ENCODE results near the gene CBX4.

Gene CBX4

GRCh38 chr17:79786930-79787643 is 52.2 kb downstream of the CBX4 start:
- no peak overlapping the region for H3K4me3 Mint-ChIP-seq
- H3K27ac Mint-ChIP-seq, result no peak overlapping the region
- CTCF ChIA-PET, result interaction anchor here (1.0 to 1.2 kb wide), 2 partner anchors 40 to 183 kb away, joined by 4 to 5 read pairs; no protein-coding TSS in a partner anchor
- no peak for DNase-seq
- no peaks in the 10 kb centered on the region for H3K9me3 Mint-ChIP-seq
- peaks cover 85% of the 10 kb centered on the region for H3K27me3 Mint-ChIP-seq
- peaks cover 10% of the 10 kb centered on the region for H3K4me1 Mint-ChIP-seq
- H3K36me3 Mint-ChIP-seq, result peaks cover 5% of the 10 kb centered on the region

GRCh38 chr17:79785900-79786810 is 53.1 kb downstream of the CBX4 start:
- no peak for DNase-seq
- H3K27me3 Mint-ChIP-seq, result peaks cover 81% of the 10 kb centered on the region
- peaks cover 18% of the 10 kb centered on the region for H3K4me1 Mint-ChIP-seq
- no peak overlapping the region for H3K27ac Mint-ChIP-seq
- CTCF ChIA-PET, result interaction anchor here (1.0 to 1.2 kb wide), 2 partner anchors 39 to 184 kb away, joined by 4 to 5 read pairs; no protein-coding TSS in a partner anchor
- H3K36me3 Mint-ChIP-seq, result peaks cover 5% of the 10 kb centered on the region
- no peaks in the 10 kb centered on the region for H3K9me3 Mint-ChIP-seq
- no peak overlapping the region for H3K4me3 Mint-ChIP-seq

GRCh38 chr17:79785017-79785899 is 54.0 kb downstream of the CBX4 start:
- no peak for DNase-seq
- Mint-ChIP-seq H3K27ac (no peak overlapping the region), H3K9me3 (no peaks in the 10 kb centered on the region), H3K36me3 (peaks cover 6% of the 10 kb centered on the region), H3K4me1 (peaks cover 19% of the 10 kb centered on the region), H3K27me3 (peaks cover 81% of the 10 kb centered on the region), H3K4me3 (no peak overlapping the region)
- CTCF ChIA-PET, result no interaction called here

- CTCF ChIA-PET, result no interaction called here
- H3K4me3 Mint-ChIP-seq, result no peak overlapping the region
- no peak for DNase-seq
- H3K4me1 Mint-ChIP-seq, result peaks cover 26% of the 10 kb centered on the region
- H3K9me3 Mint-ChIP-seq, result no peaks in the 10 kb centered on the region
- H3K27ac Mint-ChIP-seq, result no peak overlapping the region
- H3K27me3 Mint-ChIP-seq, result peaks cover 81% of the 10 kb centered on the region
- H3K36me3 Mint-ChIP-seq, result peaks cover 12% of the 10 kb centered on the region
These were observed 54.8 kb downstream of the CBX4 start for GRCh38 chr17:79784353-79785016.

- no peaks in the 10 kb centered on the region for H3K9me3 Mint-ChIP-seq
- H3K27me3 Mint-ChIP-seq, result peaks cover 81% of the 10 kb centered on the region
- CTCF ChIA-PET, result no interaction called here
- no peak overlapping the region for H3K27ac Mint-ChIP-seq
- no peak overlapping the region for H3K4me3 Mint-ChIP-seq
- peaks cover 31% of the 10 kb centered on the region for H3K4me1 Mint-ChIP-seq
- peaks cover 12% of the 10 kb centered on the region for H3K36me3 Mint-ChIP-seq
- DNase-seq, result no peak
These were observed 55.3 kb downstream of the CBX4 start for GRCh38 chr17:79783891-79784290.
